A673 (cell line): Measurements from ENCODE around the gene NPBWR2. TPM values are rescaled to one million over a fixed set of nuclear protein-coding genes. Genes with fewer than 3 reads are reported as not detected.

ENCODE experiments used
- BruUV-seq: library from RNA; stranded (reverse); fragments of 400-500 nt; replicated peaks from 2 replicates; lab custom pipeline; 2021; lab: Mats Ljungman, UMichigan
- CTCF ChIA-PET: fragments of 300-600 bp; sonication (Branson Sonifier 250); formaldehyde crosslinking; loops from one replicate; lab custom pipeline; 2022; ENCODE audit warnings: antibody characterized with exemption; lab: Charles Lee
- POLR2A ChIA-PET: fragments of 300-600 bp; sonication (Branson Sonifier 250); formaldehyde crosslinking; loops from one replicate; lab custom pipeline; 2022; ENCODE audit warnings: antibody characterized with exemption; ENCODE audit not compliant: low non-redundant PET; lab: Charles Lee
- DNase-seq: peaks from one replicate; pipeline ENCODE4 v3.0.0-alpha.2; 2015; ENCODE audit warnings: low spot score
- H3K27ac ChIP-seq: fragments of 200-600 bp; sonication (generic); 2 replicates; pipeline ENCODE4 v1.5.1; 2016; ENCODE audit warnings: mixed run types, low read depth, mild to moderate bottlenecking, mixed read lengths, antibody characterized with exemption, low read length; ENCODE audit not compliant: poor library complexity, severe bottlenecking
- H3K27me3 ChIP-seq: fragments of 200-600 bp; sonication (generic); replicated peaks from 2 replicates; pipeline ENCODE4 v1.6.1; 2017; ENCODE audit warnings: mixed run types, low read depth, mild to moderate bottlenecking, mixed read lengths, antibody characterized with exemption, low read length; ENCODE audit not compliant: insufficient read depth, poor library complexity
- H3K36me3 ChIP-seq: fragments of 200-600 bp; sonication (generic); 2 replicates; pipeline ENCODE4 v1.6.1; 2016; ENCODE audit warnings: mixed run types, mild to moderate bottlenecking, mixed read lengths, antibody characterized with exemption, low read length; ENCODE audit not compliant: insufficient read depth, poor library complexity, severe bottlenecking
- H3K4me1 ChIP-seq: fragments of 200-600 bp; sonication (generic); 2 replicates; pipeline ENCODE4 v1.6.1; 2017; ENCODE audit warnings: mixed run types, mild to moderate bottlenecking, mixed read lengths, antibody characterized with exemption, low read length; ENCODE audit not compliant: insufficient read depth, poor library complexity, severe bottlenecking
- H3K4me3 ChIP-seq: fragments of 200-600 bp; sonication (generic); 2 replicates; pipeline ENCODE4 v1.5.1; 2016; ENCODE audit warnings: low read depth, mixed run types, mild to moderate bottlenecking, mixed read lengths, low read length; ENCODE audit not compliant: poor library complexity, severe bottlenecking
- H3K9me3 ChIP-seq: fragments of 200-600 bp; sonication (generic); 2 replicates; pipeline ENCODE4 v1.6.1; 2016; ENCODE audit warnings: mixed run types, low read depth, mild to moderate bottlenecking, mixed read lengths, antibody characterized with exemption, low read length; ENCODE audit not compliant: poor library complexity, severe bottlenecking
- CTCF ChIP-seq: fragments of 300-800, 200-600 bp; sonication (generic); conservative IDR thresholded peaks from 2 replicates; pipeline ENCODE4 v1.5.1; 2017; ENCODE audit warnings: low read depth, mild to moderate bottlenecking, antibody characterized with exemption, low read length, moderate library complexity, mixed read lengths
- EZH2 ChIP-seq: fragments of 200-600 bp; sonication (generic); IDR thresholded peaks from 2 replicates; pipeline ENCODE4 v1.6.1; 2017; ENCODE audit warnings: borderline replicate concordance, low read depth, mild to moderate bottlenecking, mixed read lengths, antibody characterized with exemption, low read length; ENCODE audit not compliant: poor library complexity, severe bottlenecking
- intact Hi-C: fragments of 100-400 bp; cut with micrococcal nuclease; formaldehyde crosslinking; loops from one replicate; pipeline ENCODE4 v1.10.0; 2022; ENCODE audit not compliant: unreplicated experiment
- total RNA-seq: library from RNA; stranded (reverse); gene quantifications from 2 replicates; pipeline ENCODE4 v1.2.3, GENCODE V29; 2021

NPBWR2 gene
- total RNA-seq, 1 experiment from 2014 or later = not detected

- POLR2A ChIA-PET = no interaction called here
- CTCF ChIA-PET = no interaction called here
- Histone ChIP-seq H3K27me3 (no peaks in the 10 kb centered on the region), H3K27ac (no peak overlapping the region), H3K4me3 (no peak overlapping the region), H3K4me1 (no peaks in the 10 kb centered on the region), H3K36me3 (no peaks in the 10 kb centered on the region), H3K9me3 (no peaks in the 10 kb centered on the region)
- no TSS peak for BruUV-seq
- intact Hi-C loops = no loop called here
- no peak for TF ChIP-seq EZH2
- TF ChIP-seq CTCF = no peak
- DNase-seq = no peak
Measured at GRCh38 chr20:64114356-64114971, 7.1 kb upstream of the NPBWR2 start.

GRCh38 chr20:64113796-64114355, 6.5 kb upstream of the NPBWR2 start:
- TF ChIP-seq EZH2 (no peak), CTCF (no peak)
- Histone ChIP-seq H3K4me3 (no peak overlapping the region), H3K36me3 (no peaks in the 10 kb centered on the region), H3K4me1 (no peaks in the 10 kb centered on the region), H3K9me3 (no peaks in the 10 kb centered on the region), H3K27ac (no peak overlapping the region), H3K27me3 (no peaks in the 10 kb centered on the region)
- CTCF ChIA-PET = no interaction called here
- intact Hi-C loops = no loop called here
- POLR2A ChIA-PET = no interaction called here
- BruUV-seq = no TSS peak
- no peak for DNase-seq

- ChIA-PET CTCF (no interaction called here), POLR2A (no interaction called here)
- intact Hi-C loops = no loop called here
- no peaks in the 10 kb centered on the region for H3K27me3 ChIP-seq
- BruUV-seq = no TSS peak
- no peak for TF ChIP-seq CTCF
- no peak for TF ChIP-seq EZH2
- H3K4me1 ChIP-seq = no peaks in the 10 kb centered on the region
- DNase-seq = no peak
- H3K36me3 ChIP-seq = no peaks in the 10 kb centered on the region
- H3K27ac ChIP-seq = no peak overlapping the region
- H3K9me3 ChIP-seq = no peaks in the 10 kb centered on the region
- H3K4me3 ChIP-seq = no peak overlapping the region
Measured at GRCh38 chr20:64113444-64113775, 6.0 kb upstream of the NPBWR2 start.
